ENCODE results near the gene DNAJA1.

The DNAJA1 gene

GRCh38 chr9:33007755-33008154, 17.3 kb upstream of the DNAJA1 start:
- H3K9ac ChIP-seq (ENCODE audit: low read length) = no peak overlapping the region
- H3K79me2 ChIP-seq (ENCODE audit: insufficient read depth, low read length) = no peaks in the 10 kb centered on the region; the same call in 1 of the 2 replicates
- H3K27me3 ChIP-seq (ENCODE audit: low read length) = no peaks in the 10 kb centered on the region
- H3K9me3 ChIP-seq (ENCODE audit: insufficient read depth, low read length) = no peaks in the 10 kb centered on the region
- no peaks in the 10 kb centered on the region for H3F3A ChIP-seq (ENCODE audit: insufficient read depth)
- H4K20me1 ChIP-seq (ENCODE audit: low read depth, low read length) = no peaks in the 10 kb centered on the region
- H3K4me2 ChIP-seq (ENCODE audit: low read depth, low read length, poor library complexity, severe bottlenecking) = no peak overlapping the region
- no peak overlapping the region for H3K4me3 ChIP-seq (ENCODE audit: insufficient read depth, low read length, poor library complexity, severe bottlenecking)
- H3K27ac ChIP-seq (ENCODE audit: low read depth, low read length) = no peak overlapping the region
- H3K9me2 ChIP-seq (replicated peaks; ENCODE audit: insufficient read depth, low read length) = no peaks in the 10 kb centered on the region
- H2AFZ ChIP-seq (ENCODE audit: low read depth, low read length, severe bottlenecking) = no peak overlapping the region
- TF ChIP-seq EZH2phosphoT487 (conservative IDR thresholded peaks at IDR 0.05; ENCODE audit: low read length) = no peak
- TF ChIP-seq CTCF (IDR thresholded peaks at IDR 0.05; ENCODE audit: insufficient read depth, low read length, poor library complexity, severe bottlenecking) = no peak
- H3K36me3 ChIP-seq (ENCODE audit: low read length) = no peaks in the 10 kb centered on the region

GRCh38 chr9:33011831-33012230, 13.2 kb upstream of the DNAJA1 start:
- no peak overlapping the region for H3K9ac ChIP-seq (ENCODE audit: low read length)
- no peak overlapping the region for H3K4me3 ChIP-seq (ENCODE audit: insufficient read depth, low read length, poor library complexity, severe bottlenecking)
- H3K4me2 ChIP-seq (ENCODE audit: low read depth, low read length, poor library complexity, severe bottlenecking) = no peak overlapping the region
- H2AFZ ChIP-seq (ENCODE audit: low read depth, low read length, severe bottlenecking) = no peak overlapping the region
- no peaks in the 10 kb centered on the region for H3F3A ChIP-seq (ENCODE audit: insufficient read depth)
- H3K9me3 ChIP-seq (ENCODE audit: insufficient read depth, low read length) = no peaks in the 10 kb centered on the region
- no peaks in the 10 kb centered on the region for H3K9me2 ChIP-seq (replicated peaks; ENCODE audit: insufficient read depth, low read length)
- H3K36me3 ChIP-seq (ENCODE audit: low read length) = no peaks in the 10 kb centered on the region
- H4K20me1 ChIP-seq (ENCODE audit: low read depth, low read length) = no peaks in the 10 kb centered on the region
- no peaks in the 10 kb centered on the region for H3K27me3 ChIP-seq (ENCODE audit: low read length)
- peaks cover 4% of the 10 kb centered on the region; the same call in 1 of the 2 replicates for H3K79me2 ChIP-seq (ENCODE audit: insufficient read depth, low read length)
- no peak for TF ChIP-seq EZH2phosphoT487 (conservative IDR thresholded peaks at IDR 0.05; ENCODE audit: low read length)
- no peak for TF ChIP-seq CTCF (IDR thresholded peaks at IDR 0.05; ENCODE audit: insufficient read depth, low read length, poor library complexity, severe bottlenecking)
- H3K27ac ChIP-seq (ENCODE audit: low read depth, low read length) = no peak overlapping the region

- no peaks in the 10 kb centered on the region for H3K36me3 ChIP-seq (ENCODE audit: low read length)
- no peaks in the 10 kb centered on the region for H3K9me2 ChIP-seq (replicated peaks; ENCODE audit: insufficient read depth, low read length)
- H3K27me3 ChIP-seq (ENCODE audit: low read length) = no peaks in the 10 kb centered on the region
- no peaks in the 10 kb centered on the region for H3F3A ChIP-seq (ENCODE audit: insufficient read depth)
- H2AFZ ChIP-seq (ENCODE audit: low read depth, low read length, severe bottlenecking) = no peak overlapping the region
- no peaks in the 10 kb centered on the region for H4K20me1 ChIP-seq (ENCODE audit: low read depth, low read length)
- H3K9me3 ChIP-seq (ENCODE audit: insufficient read depth, low read length) = no peaks in the 10 kb centered on the region
- H3K4me2 ChIP-seq (ENCODE audit: low read depth, low read length, poor library complexity, severe bottlenecking) = no peak overlapping the region
- peaks cover 10% of the 10 kb centered on the region; the same call in 1 of the 2 replicates for H3K79me2 ChIP-seq (ENCODE audit: insufficient read depth, low read length)
- H3K9ac ChIP-seq (ENCODE audit: low read length) = no peak overlapping the region
- no peak overlapping the region for H3K27ac ChIP-seq (ENCODE audit: low read depth, low read length)
- no peak for TF ChIP-seq CTCF (IDR thresholded peaks at IDR 0.05; ENCODE audit: insufficient read depth, low read length, poor library complexity, severe bottlenecking)
- no peak overlapping the region for H3K4me3 ChIP-seq (ENCODE audit: insufficient read depth, low read length, poor library complexity, severe bottlenecking)
These were observed 12.6 kb upstream of the DNAJA1 start for GRCh38 chr9:33012328-33013069.

All from SU-DHL-6 (cell line).